ENCODE measurements around the gene DOCK3. TPM values are rescaled to one million over a fixed set of nuclear protein-coding genes. Genes with fewer than 3 reads are reported as not detected.

Gene DOCK3
- total and polyA plus RNA-seq, 2 donors (not counting 3 experiments of a cell fraction or from before 2014, with no cell fraction given) = 0.08 to 0.13 TPM

GRCh38 chr3:51350751-51351150 is 676.0 kb downstream of the DOCK3 start:
- H3K36me3 ChIP-seq (ENCODE audit: control insufficient read depth in 2 of 2, extremely low read depth in 1 of 2, insufficient read depth in 2 of 2, low read length in 2 of 2) = no peaks in the 10 kb centered on the region
- H3K4me3 ChIP-seq (replicated peaks in 1 of 3; ENCODE audit: insufficient read depth in 1 of 3, low read depth in 1 of 3, low read length in 3 of 3) = no peak overlapping the region
- BruUV-seq (replicated peaks) = no TSS peak
- H3K9me3 ChIP-seq (replicated peaks; ENCODE audit: control insufficient read depth, insufficient read depth, low read length) = no peaks in the 10 kb centered on the region
- DNase-seq (ENCODE audit: low read depth, low spot score) = no peak
- no peak overlapping the region for H3K9ac ChIP-seq (replicated peaks; ENCODE audit: extremely low read depth, insufficient read depth, low read length)
- dilution Hi-C loops (cut with MboI; ENCODE audit: extremely low pct_ligation_motif_present, low sequenced_read_pairs) = no loop called here
- no peak overlapping the region for H3K4me2 ChIP-seq (ENCODE audit: insufficient read depth, low read length)
- H3K27me3 ChIP-seq (ENCODE audit: control insufficient read depth in 2 of 2, insufficient read depth in 2 of 2, low read length in 2 of 2) = peaks cover 0 to 2% of the 10 kb centered on the region in 2 experiments
- H3K9me1 ChIP-seq (replicated peaks; ENCODE audit: control insufficient read depth, extremely low read depth, insufficient read depth, low read length) = no peaks in the 10 kb centered on the region
- intact Hi-C loops (cut with micrococcal nuclease) = no loop called here
- H2AFZ ChIP-seq (ENCODE audit: low read depth, low read length) = no peak overlapping the region
- no peaks in the 10 kb centered on the region for H3K79me2 ChIP-seq (ENCODE audit: control insufficient read depth, insufficient read depth, low read length)
- FAIRE-seq = no peak
- no peaks in the 10 kb centered on the region for H4K20me1 ChIP-seq (replicated peaks; ENCODE audit: control insufficient read depth, extremely low read depth, insufficient read depth, low read length)
- TF ChIP-seq POLR2AphosphoS5 (IDR thresholded peaks at IDR 0.05; ENCODE audit: insufficient read depth, low read depth, low read length) (no peak), FOS (IDR thresholded peaks at IDR 0.05; ENCODE audit: borderline replicate concordance, insufficient read depth, low read length) (no peak), GATA2 (IDR thresholded peaks at IDR 0.05; ENCODE audit: insufficient read depth, insufficient read length, low read depth, low read length) (no peak), POLR2A (IDR thresholded peaks at IDR 0.05; ENCODE audit: low read depth, low read length) (no peak), MYC (IDR thresholded peaks at IDR 0.05; ENCODE audit: low read depth, low read length) (no peak), JUN (IDR thresholded peaks at IDR 0.05; ENCODE audit: borderline replicate concordance, insufficient read depth, insufficient read length, low read depth) (no peak), EZH2 (IDR thresholded peaks at IDR 0.05; ENCODE audit: borderline replicate concordance, low read depth, low read length, severe bottlenecking) (no peak), CTCF (IDR thresholded peaks at IDR 0.05; ENCODE audit: extremely low read depth in 1 of 2, insufficient read depth in 1 of 2, low read depth in 1 of 2, low read length in 2 of 2) (no peak), MAX (IDR thresholded peaks at IDR 0.05; ENCODE audit: insufficient read depth, insufficient read length) (no peak)
- POLR2A ChIA-PET = no interaction called here
- CTCF ChIA-PET = interaction anchor here (0.8 kb wide), 1 partner anchor 19 kb away, joined by 3 read pairs; no protein-coding TSS in a partner anchor
- H3K4me1 ChIP-seq (ENCODE audit: control insufficient read depth, extremely low read depth, insufficient read depth, low read length) = no peaks in the 10 kb centered on the region
- H3K27ac ChIP-seq (ENCODE audit: insufficient read depth, low read depth, low read length) = no peak overlapping the region

All from endothelial cell of umbilical vein (primary cell).